GM15510 (cell line): Measurements from ENCODE around the gene INPP5A.

Source experiments
- POLR2A ChIP-seq: IDR thresholded peaks from 3 replicates; pipeline ENCODE4 v1.6.1; 2011; ENCODE audit warnings: borderline replicate concordance; ENCODE audit not compliant: insufficient read length; ENCODE audit errors: extremely low read depth

Gene INPP5A

GRCh38 chr10:132557696-132558515 lies 20.3 kb downstream of the INPP5A start:
- no peak for TF ChIP-seq POLR2A

- no peak for TF ChIP-seq POLR2A
These were observed 21.2 kb downstream of the INPP5A start for GRCh38 chr10:132558516-132559413.

- TF ChIP-seq POLR2A: no peak
These were observed 22.0 kb downstream of the INPP5A start for GRCh38 chr10:132559538-132559937.

GRCh38 chr10:132560241-132560731 lies 22.7 kb downstream of the INPP5A start:
- no peak for TF ChIP-seq POLR2A

- TF ChIP-seq POLR2A: no peak
These were observed 24.8 kb downstream of the INPP5A start for GRCh38 chr10:132562177-132562915.

GRCh38 chr10:132562916-132563456 lies 25.4 kb downstream of the INPP5A start:
- no peak for TF ChIP-seq POLR2A

GRCh38 chr10:132563485-132564248 lies 26.1 kb downstream of the INPP5A start:
- no peak for TF ChIP-seq POLR2A

- TF ChIP-seq POLR2A: no peak
These were observed 26.6 kb downstream of the INPP5A start for GRCh38 chr10:132564249-132564605.

- no peak for TF ChIP-seq POLR2A
These were observed 27.1 kb downstream of the INPP5A start for GRCh38 chr10:132564690-132565089.

GRCh38 chr10:132565516-132566209 lies 28.1 kb downstream of the INPP5A start:
- no peak for TF ChIP-seq POLR2A

GRCh38 chr10:132566892-132567291 lies 29.3 kb downstream of the INPP5A start:
- TF ChIP-seq POLR2A: no peak

- TF ChIP-seq POLR2A: no peak
These were observed 32.7 kb downstream of the INPP5A start for GRCh38 chr10:132570265-132570664.
